Naive thymus-derived CD4-positive, alpha-beta T cell (primary cell): ENCODE measurements around the gene FCER1G. TPM values are rescaled to one million over a fixed set of nuclear protein-coding genes. Genes with fewer than 3 reads are reported as not detected.
A peak's percentile ranks its signal among the peaks of the same experiment; 100 is the strongest.

Experiments used
- ATAC-seq: fragments of 150-1000 bp; cut with Tn5 transposase; 2 replicates; pipeline ENCODE4 v1.10.0; 2021; ENCODE audit warnings: mild to moderate bottlenecking, moderate library complexity
- CTCF ChIA-PET: fragments of 350-600 bp; sonication (Branson Sonifier 250); formaldehyde crosslinking; loops from one replicate; lab custom pipeline; 2021; ENCODE audit warnings: antibody characterized with exemption; lab: Charles Lee
- POLR2A ChIA-PET: fragments of 350-600 bp; sonication (Branson Sonifier 250); formaldehyde crosslinking; loops from one replicate; lab custom pipeline; 2021; ENCODE audit warnings: antibody characterized with exemption, inconsistent platforms; lab: Charles Lee
- DNase-seq, 9 donors: peaks; one replicate each; pipeline versions ENCODE4 v3.0.0 to v3.0.0-alpha.2; 2020 to 2022; ENCODE audit warnings: mixed read lengths in 1 of 9
- H3K27ac ChIP-seq: one replicate; pipeline ENCODE4 v1.7.0; 2013; ENCODE audit warnings: mild to moderate bottlenecking, low read depth, low read length, moderate library complexity
- H3K27me3 ChIP-seq, 2 donors: one replicate each; pipeline ENCODE4 v1.7.0; 2013; ENCODE audit warnings: low read length in 2 of 2, mild to moderate bottlenecking in 2 of 2, moderate library complexity in 2 of 2; ENCODE audit not compliant: control insufficient read depth in 2 of 2, insufficient read depth in 2 of 2
- H3K36me3 ChIP-seq, 3 experiments: 1 replicate in 2 of 3; 2 replicates in 1 of 3; pipeline ENCODE4 v1.7.0; 2013; ENCODE audit warnings: low read length in 3 of 3, mild to moderate bottlenecking in 3 of 3, moderate library complexity in 1 of 3; ENCODE audit not compliant: insufficient read depth in 3 of 3, control insufficient read depth in 2 of 3
- H3K4me1 ChIP-seq, 2 donors: one replicate each; pipeline ENCODE4 v1.7.0; 2013; ENCODE audit warnings: low read length in 2 of 2, mild to moderate bottlenecking in 2 of 2, moderate library complexity in 1 of 2; ENCODE audit not compliant: control insufficient read depth in 2 of 2, insufficient read depth in 2 of 2
- H3K4me3 ChIP-seq: 2 replicates; pipeline ENCODE4 v1.7.0; 2013; ENCODE audit warnings: mild to moderate bottlenecking, low read length
- H3K9me3 ChIP-seq, 3 experiments: 1 replicate in 2 of 3; 2 replicates in 1 of 3; pipeline ENCODE4 v1.7.0; 2013; ENCODE audit warnings: low read length in 3 of 3; ENCODE audit not compliant: control insufficient read depth in 2 of 3
- H3K27ac Mint-ChIP-seq, 9 donors: one replicate each; pipeline ENCODE4 v1.8.0; 2020 to 2022; ENCODE audit warnings: mixed read lengths in 9 of 9, mild to moderate bottlenecking in 8 of 9, moderate library complexity in 5 of 9, inconsistent platforms in 2 of 9
- H3K27me3 Mint-ChIP-seq, 5 donors: one replicate each; pipeline ENCODE4 v1.8.0; 2021 to 2022; ENCODE audit warnings: mixed read lengths in 5 of 5, mild to moderate bottlenecking in 1 of 5
- H3K36me3 Mint-ChIP-seq, 5 donors: one replicate each; pipeline ENCODE4 v1.8.0; 2020 to 2022; ENCODE audit warnings: mixed read lengths in 5 of 5, mild to moderate bottlenecking in 3 of 5, inconsistent platforms in 1 of 5
- H3K4me1 Mint-ChIP-seq, 7 donors: one replicate each; pipeline ENCODE4 v1.8.0; 2020 to 2022; ENCODE audit warnings: mixed read lengths in 7 of 7, mild to moderate bottlenecking in 3 of 7, inconsistent platforms in 1 of 7
- H3K4me3 Mint-ChIP-seq, 10 donors: one replicate each; pipeline ENCODE4 v1.8.0; 2020 to 2022; ENCODE audit warnings: mild to moderate bottlenecking in 10 of 10, mixed read lengths in 10 of 10, moderate library complexity in 6 of 10, inconsistent platforms in 2 of 10
- H3K9me3 Mint-ChIP-seq, 11 donors: one replicate each; pipeline ENCODE4 v1.8.0; 2020 to 2022; ENCODE audit warnings: mixed read lengths in 11 of 11, mild to moderate bottlenecking in 4 of 11, inconsistent platforms in 1 of 11, moderate library complexity in 1 of 11
- intact Hi-C, 2 donors: fragments of 100-400 bp; cut with micrococcal nuclease; formaldehyde crosslinking; loops; one replicate each; pipeline ENCODE4 v1.15.1; 2023
- polyA plus RNA-seq, 2 donors: library from polyadenylated mRNA; unstranded; fragments of 300-500 nt; fragmentation: Illumina TruSeq; gene quantifications; one replicate each; pipeline ENCODE4 v1.2.3, GENCODE V29; 2021
- total RNA-seq, 6 experiments: library from RNA in 5 of 6; stranded (reverse) in 5 of 6; gene quantifications; 1 replicate in 5 of 6; 2 replicates in 1 of 6; pipeline ENCODE4 v1.2.3 and lab custom pipeline; 2021 to 2026

FCER1G gene
- total and polyA plus RNA-seq, 7 experiments from 2014 or later = 2.6 to 171 (median 13.9) TPM

- Histone ChIP-seq H3K36me3 (peaks cover 0 to 21% (median 9%) of the 10 kb centered on the region in 3 experiments), H3K9me3 (no peaks in the 10 kb centered on the region), H3K27ac (peak overlapping the region; percentile 52), H3K27me3 (no peaks in the 10 kb centered on the region), H3K4me1 (peaks cover 0 to 45% of the 10 kb centered on the region in 2 donors), H3K4me3 (no peak overlapping the region)
- no peaks in the 10 kb centered on the region for H3K9me3 Mint-ChIP-seq
- H3K4me1 Mint-ChIP-seq = peaks cover 31 to 66% (median 55%) of the 10 kb centered on the region in 7 donors
- H3K36me3 Mint-ChIP-seq = peaks cover 3 to 22% (median 16%) of the 10 kb centered on the region in 5 donors
- peak overlapping the region in 6 of 10 donors; percentile 21 to 72 (median 66) for H3K4me3 Mint-ChIP-seq
- ATAC-seq = no peak
- ChIA-PET POLR2A (interaction anchor here (1.1 to 16.8 kb wide), 5 partner anchors 8 to 96 kb away, joined by 3 to 508 read pairs (median 16); partner anchors contain the start of genes ADAMTS4, NDUFS2, SDHC and TOMM40L), CTCF (interaction anchor here (0.7 to 3.8 kb wide), 4 partner anchors 11 to 97 kb away, joined by 3 to 19 read pairs (median 4); partner anchors contain the start of gene SDHC)
- intact Hi-C loops = no loop called here
- peak overlapping the region; percentile 64 to 99 (median 91) for H3K27ac Mint-ChIP-seq
- DNase-seq = no peak
- H3K27me3 Mint-ChIP-seq = no peaks in the 10 kb centered on the region
These were observed 2.7 kb downstream of the FCER1G start for GRCh38 chr1:161217831-161218230.

- Mint-ChIP-seq H3K9me3 (no peaks in the 10 kb centered on the region), H3K27me3 (no peaks in the 10 kb centered on the region), H3K4me3 (peak overlapping the region in 9 of 10 donors; percentile 21 to 72 (median 65)), H3K36me3 (peaks cover 0 to 15% (median 10%) of the 10 kb centered on the region in 5 donors), H3K4me1 (peaks cover 31 to 69% (median 60%) of the 10 kb centered on the region in 7 donors), H3K27ac (peak overlapping the region; percentile 64 to 99 (median 91))
- ChIA-PET POLR2A (interaction anchor here (1.0 to 16.8 kb wide), 7 partner anchors 8 to 171 kb away, joined by 3 to 508 read pairs (median 8); partner anchors contain the start of genes ADAMTS4, NDUFS2 and TOMM40L), CTCF (interaction anchor here (1.1 to 3.8 kb wide), 9 partner anchors 8 to 164 kb away, joined by 3 to 19 read pairs (median 5); partner anchors contain the start of gene NDUFS2)
- Histone ChIP-seq H3K4me3 (peak overlapping the region; percentile 19), H3K9me3 (no peaks in the 10 kb centered on the region), H3K27me3 (no peaks in the 10 kb centered on the region), H3K27ac (peak overlapping the region; percentile 52), H3K36me3 (peaks cover 0 to 14% (median 4%) of the 10 kb centered on the region in 3 experiments), H3K4me1 (peaks cover 0 to 45% of the 10 kb centered on the region in 2 donors)
- intact Hi-C loops = no loop called here
- no peak for ATAC-seq
- peak in 3 of 9 donors; percentile 16 to 29 (median 27) for DNase-seq
These were observed 3.4 kb downstream of the FCER1G start for GRCh38 chr1:161218301-161219077.

- DNase-seq (no peak), ATAC-seq (no peak)
- peaks cover 31 to 76% (median 68%) of the 10 kb centered on the region in 7 donors for H3K4me1 Mint-ChIP-seq
- intact Hi-C loops = no loop called here
- ChIA-PET CTCF (interaction anchor here (0.6 to 3.8 kb wide), 14 partner anchors 9 to 506 kb away, joined by 3 to 19 read pairs (median 4); partner anchors contain the start of gene NDUFS2), POLR2A (interaction anchor here (0.5 to 16.8 kb wide), 7 partner anchors 20 to 188 kb away, joined by 3 to 508 read pairs (median 6); partner anchors contain the start of genes ADAMTS4 and NDUFS2)
- peak overlapping the region in 8 of 9 donors; percentile 85 to 99 (median 92) for H3K27ac Mint-ChIP-seq
- Histone ChIP-seq H3K4me3 (no peak overlapping the region), H3K9me3 (no peaks in the 10 kb centered on the region), H3K36me3 (peaks cover 0 to 6% (median 0%) of the 10 kb centered on the region in 3 experiments), H3K27me3 (no peaks in the 10 kb centered on the region), H3K4me1 (peaks cover 0 to 45% of the 10 kb centered on the region in 2 donors), H3K27ac (peak overlapping the region; percentile 52)
- H3K36me3 Mint-ChIP-seq = peaks cover 0 to 8% (median 3%) of the 10 kb centered on the region in 5 donors
- peak overlapping the region in 8 of 10 donors; percentile 8 to 70 (median 64) for H3K4me3 Mint-ChIP-seq
- H3K27me3 Mint-ChIP-seq = no peaks in the 10 kb centered on the region
- no peaks in the 10 kb centered on the region for H3K9me3 Mint-ChIP-seq
These were observed 4.2 kb downstream of the FCER1G start for GRCh38 chr1:161219078-161219892.

- POLR2A ChIA-PET = interaction anchor here (0.5 to 16.8 kb wide), 3 partner anchors 21 to 162 kb away, joined by 3 to 508 read pairs (median 8); partner anchors contain the start of genes ADAMTS4 and NDUFS2
- Mint-ChIP-seq H3K9me3 (no peaks in the 10 kb centered on the region), H3K27ac (peak overlapping the region in 8 of 9 donors; percentile 45 to 99 (median 86)), H3K27me3 (no peaks in the 10 kb centered on the region), H3K36me3 (peaks cover 0 to 3% (median 0%) of the 10 kb centered on the region in 5 donors), H3K4me1 (peaks cover 31 to 71% (median 63%) of the 10 kb centered on the region in 7 donors), H3K4me3 (peak overlapping the region in 2 of 10 donors; percentile 34 to 48)
- intact Hi-C loops = loop anchor here in 1 of 2 donors (10.0 kb wide), 2 partner anchors 175 to 955 kb away; partner anchors contain the start of genes DCAF8 and USF1
- no peak for DNase-seq
- no peak for ATAC-seq
- Histone ChIP-seq H3K27ac (no peak overlapping the region), H3K27me3 (no peaks in the 10 kb centered on the region), H3K4me3 (no peak overlapping the region), H3K9me3 (no peaks in the 10 kb centered on the region), H3K36me3 (peaks cover 0 to 2% (median 0%) of the 10 kb centered on the region in 3 experiments), H3K4me1 (peaks cover 0 to 44% of the 10 kb centered on the region in 2 donors)
- CTCF ChIA-PET = interaction anchor here (1.0 to 3.8 kb wide), 5 partner anchors 10 to 28 kb away, joined by 3 to 19 read pairs (median 8); partner anchors contain the start of gene NDUFS2
These were observed 4.9 kb downstream of the FCER1G start for GRCh38 chr1:161220002-161220401.

- H3K27me3 Mint-ChIP-seq = no peaks in the 10 kb centered on the region
- peaks cover 5 to 51% of the 10 kb centered on the region in 2 donors for H3K4me1 ChIP-seq
These were observed 7.3 kb downstream of the FCER1G start for GRCh38 chr1:161222175-161223019.

More at GRCh38 chr1:161222175-161223019, 7.3 kb downstream of the FCER1G start:
- ATAC-seq (no peak), DNase-seq (no peak)
- H3K27ac ChIP-seq = no peak overlapping the region
- Mint-ChIP-seq H3K4me3 (no peak overlapping the region), H3K36me3 (peaks cover 0 to 2% (median 0%) of the 10 kb centered on the region in 5 donors), H3K9me3 (no peaks in the 10 kb centered on the region), H3K27ac (peak overlapping the region in 6 of 9 donors; percentile 19 to 93 (median 60)), H3K4me1 (peaks cover 42 to 77% (median 66%) of the 10 kb centered on the region in 7 donors)
- ChIA-PET CTCF (interaction anchor here (0.6 to 3.2 kb wide), 10 partner anchors 12 to 434 kb away, joined by 3 to 34 read pairs (median 4); partner anchors contain the start of gene PPOX), POLR2A (interaction anchor here (0.6 to 16.8 kb wide), 5 partner anchors 23 to 91 kb away, joined by 3 to 508 read pairs (median 5); partner anchors contain the start of genes ADAMTS4, DEDD, NDUFS2 and SDHC)
- H3K4me3 ChIP-seq = no peak overlapping the region
- no peaks in the 10 kb centered on the region for H3K27me3 ChIP-seq
- intact Hi-C loops = loop anchor here in 1 of 2 donors (10.0 kb wide), 2 partner anchors 178 to 958 kb away; partner anchors contain the start of genes DCAF8 and USF1
- no peaks in the 10 kb centered on the region for H3K36me3 ChIP-seq
- H3K9me3 ChIP-seq = no peaks in the 10 kb centered on the region
